Astrocyte (in vitro differentiated cells and primary cell): ENCODE results near the gene BUB1B. TPM values are rescaled to one million over a fixed set of nuclear protein-coding genes. Genes with fewer than 3 reads are reported as not detected.
"Not testable (repeated sequence)": the region's sequence is repeated elsewhere in the genome, so short reads cannot be mapped to it uniquely, and the experiment has no call there.

Source experiments
- DNase-seq: peaks from one replicate; pipeline ENCODE4 v3.0.0-alpha.2; 2010; ENCODE audit warnings: low read depth
- FAIRE-seq: peaks from 2 replicates; lab custom pipeline; 2011; peaks lifted over from hg19 to GRCh38; lab: Jason Lieb, UNC
- H2AFZ ChIP-seq: 2 replicates; pipeline ENCODE4 v1.6.0; 2012; ENCODE audit warnings: low read depth, low read length, inconsistent platforms
- H3K27ac ChIP-seq: 2 replicates; pipeline ENCODE4 v1.5.1; 2011; ENCODE audit warnings: low read depth, low read length, inconsistent platforms
- H3K27me3 ChIP-seq: 2 replicates; pipeline ENCODE4 v1.6.0; 2011; ENCODE audit warnings: low read length, inconsistent platforms; ENCODE audit not compliant: insufficient read depth
- H3K36me3 ChIP-seq: 2 replicates; pipeline ENCODE4 v1.5.1; 2011; ENCODE audit warnings: low read length, inconsistent platforms; ENCODE audit not compliant: insufficient read depth
- H3K4me1 ChIP-seq: 2 replicates; pipeline ENCODE4 v1.5.1; 2011; ENCODE audit warnings: low read length, inconsistent platforms; ENCODE audit not compliant: insufficient read depth
- H3K4me2 ChIP-seq: 2 replicates; pipeline ENCODE4 v1.6.0; 2012; ENCODE audit warnings: low read length, inconsistent platforms
- H3K4me3 ChIP-seq: 2 replicates; pipeline ENCODE4 v1.5.1; 2011; ENCODE audit warnings: low read depth, mild to moderate bottlenecking, low read length, inconsistent platforms; ENCODE audit not compliant: insufficient read depth
- H3K79me2 ChIP-seq: 2 replicates; pipeline ENCODE4 v1.6.0; 2012; ENCODE audit warnings: mild to moderate bottlenecking, low read length, inconsistent platforms; ENCODE audit not compliant: insufficient read depth
- H3K9ac ChIP-seq: 2 replicates; pipeline ENCODE4 v1.6.0; 2012; ENCODE audit warnings: mild to moderate bottlenecking, low read length, inconsistent platforms
- H3K9me3 ChIP-seq: 2 replicates; pipeline ENCODE4 v1.5.1; 2012; ENCODE audit warnings: low read depth, mild to moderate bottlenecking, low read length, inconsistent platforms; ENCODE audit not compliant: insufficient read depth
- H4K20me1 ChIP-seq: 2 replicates; pipeline ENCODE4 v1.6.0; 2012; ENCODE audit warnings: low read length, inconsistent platforms; ENCODE audit not compliant: insufficient read depth
- H3K27ac Mint-ChIP-seq: one replicate; pipeline ENCODE4 v1.8.0; 2021; ENCODE audit warnings: mild to moderate bottlenecking, mixed read lengths; ENCODE audit not compliant: unreplicated experiment
- H3K27me3 Mint-ChIP-seq: one replicate; pipeline ENCODE4 v1.8.0; 2021; ENCODE audit warnings: low read depth, mixed read lengths; ENCODE audit not compliant: unreplicated experiment
- H3K36me3 Mint-ChIP-seq: one replicate; pipeline ENCODE4 v1.8.0; 2021; ENCODE audit warnings: low read depth, mixed read lengths; ENCODE audit not compliant: unreplicated experiment
- H3K4me1 Mint-ChIP-seq: one replicate; pipeline ENCODE4 v1.8.0; 2021; ENCODE audit warnings: low read depth, mixed read lengths; ENCODE audit not compliant: unreplicated experiment
- H3K4me3 Mint-ChIP-seq: one replicate; pipeline ENCODE4 v1.8.0; 2021; ENCODE audit warnings: mild to moderate bottlenecking, moderate library complexity, mixed read lengths; ENCODE audit not compliant: unreplicated experiment
- H3K9me3 Mint-ChIP-seq: one replicate; pipeline ENCODE4 v1.8.0; 2021; ENCODE audit warnings: mild to moderate bottlenecking, mixed read lengths; ENCODE audit not compliant: unreplicated experiment
- CTCF ChIP-seq: IDR thresholded peaks from 2 replicates; pipeline ENCODE4 v1.5.1; 2011; ENCODE audit warnings: low read depth, mild to moderate bottlenecking, inconsistent platforms, low read length, moderate library complexity; ENCODE audit not compliant: insufficient read depth
- EZH2 ChIP-seq: IDR thresholded peaks from 2 replicates; pipeline ENCODE4 v1.6.1; 2012; ENCODE audit warnings: mild to moderate bottlenecking, low read length, inconsistent platforms; ENCODE audit not compliant: insufficient read depth
- total RNA-seq: library from RNA; stranded (reverse); gene quantifications from 2 replicates; pipeline ENCODE4 v1.2.1, GENCODE V29; 2021

The BUB1B gene
- total RNA-seq, 1 donor from 2014 or later: 5.2 TPM

- no peaks in the 10 kb centered on the region for H3K79me2 ChIP-seq
- no peaks in the 10 kb centered on the region for H3K36me3 ChIP-seq
- DNase-seq: no peak
- H3K27ac ChIP-seq: no peak overlapping the region
- H3K9me3 ChIP-seq: no peaks in the 10 kb centered on the region
- H3K27me3 Mint-ChIP-seq: peaks cover 28% of the 10 kb centered on the region
- no peak overlapping the region for H3K4me2 ChIP-seq
- H3K4me3 Mint-ChIP-seq: no peak overlapping the region
- H3K36me3 Mint-ChIP-seq: no peaks in the 10 kb centered on the region
- H3K27ac Mint-ChIP-seq: no peak overlapping the region
- peaks cover 8% of the 10 kb centered on the region for H3K4me1 Mint-ChIP-seq
- TF ChIP-seq CTCF: no peak
- TF ChIP-seq EZH2: no peak
- H2AFZ ChIP-seq: no peak overlapping the region
- peaks cover 2% of the 10 kb centered on the region for H3K9me3 Mint-ChIP-seq
- peaks cover 12% of the 10 kb centered on the region for H3K4me1 ChIP-seq
- FAIRE-seq: no peak
- no peak overlapping the region for H3K4me3 ChIP-seq
- no peaks in the 10 kb centered on the region for H4K20me1 ChIP-seq
- H3K9ac ChIP-seq: no peak overlapping the region
- peaks cover 18% of the 10 kb centered on the region for H3K27me3 ChIP-seq
These were observed 48.1 kb upstream of the BUB1B start for GRCh38 chr15:40112789-40113188.

- FAIRE-seq (no peak), DNase-seq (no peak)
- Mint-ChIP-seq H3K27me3 (peaks cover 31% of the 10 kb centered on the region), H3K9me3 (peaks cover 2% of the 10 kb centered on the region), H3K4me1 (peaks cover 4% of the 10 kb centered on the region), H3K4me3 (no peak overlapping the region), H3K36me3 (no peaks in the 10 kb centered on the region), H3K27ac (no peak overlapping the region)
- Histone ChIP-seq H3K4me2 (no peak overlapping the region), H3K4me1 (peaks cover 4% of the 10 kb centered on the region), H3K27me3 (peaks cover 18% of the 10 kb centered on the region), H3K9ac (no peak overlapping the region), H3K36me3 (no peaks in the 10 kb centered on the region), H3K4me3 (no peak overlapping the region), H3K9me3 (no peaks in the 10 kb centered on the region), H3K27ac (no peak overlapping the region), H2AFZ (no peak overlapping the region), H3K79me2 (no peaks in the 10 kb centered on the region), H4K20me1 (no peaks in the 10 kb centered on the region)
- no peak for TF ChIP-seq EZH2
- TF ChIP-seq CTCF: no peak
These were observed 46.7 kb upstream of the BUB1B start for GRCh38 chr15:40114218-40114617.

GRCh38 chr15:40115106-40115505, 45.8 kb upstream of the BUB1B start:
- H3K4me3 ChIP-seq, H4K20me1 ChIP-seq, H3K9me3 Mint-ChIP-seq, H3K4me1 ChIP-seq, FAIRE-seq, H3K4me1 Mint-ChIP-seq, H3K27ac ChIP-seq, H3K4me2 ChIP-seq, H3K36me3 ChIP-seq, H3K4me3 Mint-ChIP-seq, DNase-seq, H3K36me3 Mint-ChIP-seq, H3K9ac ChIP-seq, H3K9me3 ChIP-seq, H2AFZ ChIP-seq, H3K79me2 ChIP-seq, H3K27ac Mint-ChIP-seq: not testable (repeated sequence)
- peaks cover 18% of the 10 kb centered on the region for H3K27me3 ChIP-seq
- peaks cover 31% of the 10 kb centered on the region for H3K27me3 Mint-ChIP-seq
